Stimulated activated CD4-positive, alpha-beta T cell treated with anti-CD3 and anti-CD28 coated beads, Interleukin-2, amount 100 ng/mL, for 24 hours (primary cell): Measurements from ENCODE around the gene PDLIM1.

Experiments used
- DNase-seq, 2 donors: peaks; one replicate each; pipeline ENCODE4 v3.0.0-alpha.2; 2020

Gene PDLIM1

DNA sequence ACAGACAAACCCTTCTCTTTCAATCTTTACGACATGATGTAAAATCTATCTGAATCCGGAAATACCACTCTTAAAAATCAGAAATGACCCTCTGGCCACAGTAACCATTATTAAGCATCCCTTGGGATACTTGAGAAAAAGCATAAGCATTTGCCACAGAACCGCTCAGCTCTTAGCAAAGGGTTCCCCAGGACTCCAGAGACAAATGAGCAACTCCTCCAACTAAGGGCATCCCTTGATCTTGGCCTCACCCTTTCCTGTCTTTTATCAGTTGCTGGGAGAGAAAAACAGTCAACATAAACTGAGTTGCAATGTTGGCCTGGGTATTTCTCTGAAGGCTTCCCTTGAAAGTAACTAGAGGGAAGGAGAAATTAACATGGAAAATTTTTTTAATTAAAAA, 3.5 kb downstream of the PDLIM1 start:
- no peak for DNase-seq

DNA sequence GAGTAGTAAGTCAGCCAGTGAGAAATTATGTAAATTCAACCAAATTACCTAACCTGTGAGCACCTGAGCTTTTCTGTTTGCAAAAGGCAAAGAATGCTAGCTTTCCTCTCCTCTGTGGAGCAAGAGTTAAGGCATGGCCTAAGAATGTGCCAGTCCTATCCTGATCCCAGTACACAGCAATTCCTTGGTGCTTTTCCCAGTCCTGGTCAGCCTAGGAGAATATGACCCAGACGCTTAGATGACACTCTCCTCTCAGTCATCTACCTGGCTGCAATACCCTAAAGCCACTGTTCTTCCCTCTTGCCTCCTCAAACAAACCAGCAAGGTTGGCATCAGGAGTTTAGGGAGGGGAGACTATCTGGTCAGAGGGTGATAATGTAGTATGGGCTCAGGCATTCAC, 4.1 kb downstream of the PDLIM1 start:
- no peak for DNase-seq

DNA sequence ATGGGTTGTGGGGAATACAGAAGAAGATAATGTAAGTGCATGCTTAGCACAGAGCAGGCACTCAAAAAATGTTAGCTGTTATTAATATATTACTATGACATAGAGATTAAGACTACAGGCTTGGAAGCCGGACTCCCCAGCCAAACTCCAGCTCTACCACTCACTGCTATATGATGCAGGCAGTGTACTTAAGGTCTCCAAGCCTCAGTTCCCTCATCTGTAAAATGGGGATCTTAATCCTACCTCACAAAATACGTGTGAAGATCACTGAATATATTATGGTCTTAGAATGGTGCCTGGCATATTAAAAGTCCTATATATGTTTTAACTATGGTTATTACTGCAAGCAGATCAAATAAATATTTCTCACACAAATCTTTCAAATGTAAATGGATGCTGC, 5.2 kb downstream of the PDLIM1 start:
- DNase-seq: no peak

DNA sequence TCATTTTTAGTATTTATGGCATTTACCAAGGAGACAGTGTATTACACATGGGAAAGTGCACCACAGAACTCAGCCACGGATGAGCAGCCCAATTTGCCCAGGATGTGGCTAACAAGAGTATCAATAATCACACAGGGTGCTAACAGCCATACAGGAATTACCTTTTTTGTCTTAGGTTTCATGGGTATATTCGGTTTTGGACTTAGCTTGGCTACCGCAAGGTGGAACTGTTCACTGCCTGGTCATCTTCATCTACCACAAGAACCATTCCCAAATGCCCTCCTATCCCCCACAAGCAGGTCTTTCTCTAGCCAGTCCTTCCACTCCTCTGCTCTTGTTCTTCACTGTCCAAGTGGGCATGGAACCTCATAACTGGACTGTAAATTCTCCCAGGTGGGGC, 6.0 kb downstream of the PDLIM1 start:
- no peak for DNase-seq

DNA sequence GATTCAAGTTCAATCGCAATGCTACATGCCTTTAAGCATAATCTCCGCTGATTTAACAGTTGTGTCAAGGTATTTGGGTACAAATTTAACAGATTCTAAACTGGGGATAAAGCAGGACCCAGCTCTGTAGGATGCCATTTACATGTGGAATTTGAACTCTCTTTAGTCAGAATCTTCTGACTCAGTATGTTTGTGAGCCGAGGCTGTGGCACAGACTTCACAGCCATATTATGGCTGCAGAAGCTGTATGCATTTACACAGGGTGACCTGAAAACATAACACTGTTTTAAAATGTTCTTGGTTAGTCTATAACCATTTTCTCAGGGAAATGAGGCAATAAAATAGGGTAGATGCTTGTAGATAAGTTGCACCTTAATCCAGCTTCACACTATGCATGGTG, 8.7 kb downstream of the PDLIM1 start:
- no peak for DNase-seq

DNA sequence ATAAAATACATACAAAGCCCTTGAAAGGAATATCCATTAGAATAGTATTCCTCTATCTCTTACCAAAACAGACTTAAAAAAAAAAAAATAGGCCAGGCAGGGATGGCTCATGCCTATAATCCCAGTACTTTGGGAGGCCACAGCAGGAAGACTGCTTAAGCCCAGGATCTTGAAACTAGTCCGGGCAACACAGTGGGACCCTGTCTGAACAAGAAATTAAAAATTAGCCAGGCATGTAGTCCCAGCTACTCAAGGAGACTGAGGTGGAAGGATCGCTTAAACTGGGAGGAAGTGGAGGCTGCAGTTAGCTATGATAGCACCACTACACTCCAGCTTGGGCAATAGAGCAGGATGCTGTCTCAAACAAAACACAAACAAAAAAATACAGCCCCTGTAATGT, 9.6 kb downstream of the PDLIM1 start:
- no peak for DNase-seq

DNA sequence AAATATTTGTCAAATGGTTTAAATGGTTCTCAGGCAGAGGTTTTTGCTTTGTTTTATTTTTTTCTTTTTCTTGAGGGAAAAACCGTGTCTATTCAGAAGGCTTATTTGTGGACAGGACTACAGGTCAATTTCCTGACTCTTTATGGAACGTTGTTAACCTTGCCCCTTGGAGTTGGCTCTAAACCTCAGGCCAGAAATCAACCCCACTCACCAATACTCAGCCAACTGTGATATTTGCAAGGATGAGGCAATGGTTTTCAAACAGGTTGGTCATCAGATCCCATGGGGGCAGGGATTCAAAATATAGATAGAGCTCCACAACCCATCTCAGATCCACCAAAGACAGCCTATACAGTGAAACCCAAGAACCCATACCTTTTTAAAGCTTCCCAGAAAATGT, 10.2 kb downstream of the PDLIM1 start:
- DNase-seq: no peak

DNA sequence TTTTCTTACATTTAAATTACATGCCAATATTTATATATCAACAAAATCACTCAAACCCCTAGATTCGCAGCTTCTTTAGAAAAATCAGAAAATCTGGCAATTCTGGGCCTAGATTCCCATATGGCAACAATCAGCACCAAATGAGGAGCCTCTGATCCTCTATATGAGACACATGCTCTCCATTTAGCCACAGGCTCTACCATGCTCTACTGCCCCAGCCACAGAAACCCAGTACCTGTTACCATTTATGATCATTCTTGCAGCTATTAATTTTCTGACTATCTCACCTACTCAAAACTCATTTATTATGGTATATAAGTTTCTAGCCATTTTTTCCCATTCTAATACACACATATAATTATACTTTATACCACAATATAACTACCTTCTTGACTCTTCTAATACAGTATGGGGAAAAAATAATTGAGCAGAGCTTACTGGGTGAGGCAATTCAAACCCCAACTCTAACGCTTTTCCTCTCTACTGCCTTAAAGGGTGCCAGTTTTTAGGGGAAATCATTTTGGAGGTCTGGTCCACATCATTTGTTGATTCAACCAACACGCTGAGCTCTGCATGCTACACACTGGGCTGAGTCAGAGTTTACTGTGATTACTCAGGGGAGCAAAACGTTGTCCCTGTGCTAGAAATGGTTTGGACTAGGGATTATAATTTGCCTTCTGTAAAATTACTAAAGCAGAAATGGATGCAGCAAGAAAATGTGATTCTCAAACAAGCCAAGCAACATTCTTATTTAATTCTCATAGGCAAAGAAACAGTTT, 11.6 kb downstream of the PDLIM1 start:
- no peak for DNase-seq

DNA sequence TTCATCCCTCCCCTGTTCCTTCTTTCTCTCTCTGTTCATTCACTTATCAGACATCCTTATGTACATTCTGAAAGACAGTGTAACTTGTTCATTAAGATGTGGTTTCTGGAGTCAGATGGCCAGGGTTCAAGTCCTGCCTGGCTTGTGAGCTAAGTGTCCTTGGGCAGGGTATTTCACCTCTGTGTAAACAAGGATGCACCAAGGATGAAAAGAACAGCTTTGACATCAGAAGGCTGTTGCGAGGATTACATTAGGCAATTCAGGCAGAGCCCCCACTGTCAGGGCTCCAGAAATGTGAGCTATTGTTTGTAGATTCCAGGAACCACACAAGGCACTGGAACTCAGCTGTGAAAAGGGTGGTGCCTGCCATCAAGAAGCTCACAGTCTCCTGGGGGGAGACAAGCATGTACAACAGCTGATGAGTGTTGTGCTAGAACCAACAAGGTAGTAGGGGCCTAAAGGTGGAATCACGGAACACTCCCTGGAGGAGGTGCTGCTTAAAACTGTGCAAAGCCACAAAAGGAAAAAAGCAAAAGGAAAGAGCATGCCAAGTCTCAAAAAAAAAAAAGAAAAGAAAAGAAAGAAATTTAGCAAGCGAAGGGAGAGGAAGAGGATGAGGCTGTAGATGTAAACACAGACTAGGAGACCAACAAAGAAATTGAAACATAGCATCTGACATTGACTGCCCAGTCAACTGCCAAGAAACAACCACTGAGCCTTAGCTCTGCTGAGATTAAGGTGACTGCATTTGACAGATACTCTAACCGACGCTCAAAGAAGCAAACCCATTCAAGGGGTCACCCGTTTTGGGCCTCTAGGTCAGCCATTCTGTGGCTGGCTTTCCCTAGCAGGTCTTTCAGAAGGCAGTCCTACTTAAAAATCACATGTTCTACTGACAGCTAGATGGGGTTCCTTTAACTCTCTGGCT, 12.5 kb downstream of the PDLIM1 start:
- no peak for DNase-seq

DNA sequence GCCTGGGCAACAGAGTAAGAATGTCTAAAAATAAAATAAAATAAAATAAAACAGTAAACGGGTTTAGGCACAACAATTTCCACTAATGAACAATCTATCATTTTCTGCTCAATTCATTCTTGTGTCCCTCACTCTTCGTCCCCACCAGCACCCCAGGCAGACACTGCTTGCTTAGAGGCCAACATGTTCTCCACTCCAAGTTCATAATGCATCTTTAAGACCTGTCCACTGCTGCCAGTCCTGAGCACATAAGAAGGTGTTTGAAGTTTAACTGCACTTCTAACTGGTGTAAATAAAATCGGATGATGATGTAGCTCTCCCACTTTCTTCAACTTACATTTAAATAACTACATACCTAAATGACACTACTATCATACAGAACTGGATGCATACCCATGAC, 13.2 kb downstream of the PDLIM1 start:
- no peak for DNase-seq

DNA sequence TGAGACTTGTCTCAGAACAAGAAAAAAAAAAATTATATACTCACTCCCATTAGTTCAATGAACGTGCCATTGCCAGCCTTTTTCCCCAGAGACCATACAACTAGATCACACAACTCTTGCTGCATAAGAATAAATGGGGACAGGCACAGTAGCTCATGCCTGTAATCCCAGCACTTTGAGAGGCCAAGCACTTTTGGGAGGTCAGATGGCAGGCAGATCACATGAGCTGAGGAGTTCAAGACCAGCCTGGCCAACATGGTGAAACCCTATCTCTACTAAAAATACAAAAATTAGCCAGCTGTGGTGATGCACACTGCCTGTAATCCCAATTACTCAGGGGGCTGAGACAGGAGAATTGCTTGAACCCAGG, 13.6 kb downstream of the PDLIM1 start:
- no peak for DNase-seq

DNA sequence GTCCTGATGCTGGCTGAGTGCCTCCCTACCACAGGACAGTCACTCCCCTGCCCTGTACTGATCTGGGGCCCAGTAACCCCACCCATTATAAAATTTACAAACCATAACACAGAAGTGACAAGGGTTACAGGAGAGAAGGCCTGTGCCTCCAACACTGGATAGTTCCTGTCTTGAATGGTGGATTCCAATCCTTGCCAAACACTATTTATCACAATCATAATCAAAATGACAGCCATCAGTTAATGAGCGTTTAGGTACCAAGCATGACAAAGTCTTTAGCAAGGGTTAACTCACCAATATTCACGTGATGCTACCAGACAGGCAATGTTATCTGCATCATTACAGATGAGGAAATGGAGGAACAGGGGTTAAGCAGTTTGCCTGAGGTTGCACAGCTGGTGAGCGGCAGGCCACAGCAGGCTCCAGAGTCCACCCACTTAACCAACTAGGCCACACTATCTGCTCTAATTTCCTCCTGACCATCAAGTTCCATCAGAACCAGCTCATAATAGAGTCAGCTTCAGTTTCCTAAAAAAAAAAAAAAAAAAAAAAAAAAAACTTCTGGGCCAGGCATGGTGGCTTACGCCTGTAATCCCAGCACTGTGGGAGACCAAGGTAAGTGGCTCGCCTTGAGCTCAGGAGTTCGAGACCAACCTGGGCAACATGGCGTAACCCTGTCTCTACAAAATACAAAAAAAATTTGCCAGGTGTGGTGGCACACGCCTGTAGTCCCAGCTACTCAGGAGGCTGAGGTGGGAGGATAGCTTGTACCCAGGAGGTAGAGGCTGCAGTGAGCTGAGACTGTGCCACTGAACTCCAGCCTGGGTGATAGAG, 14.2 kb downstream of the PDLIM1 start:
- DNase-seq: no peak

DNA sequence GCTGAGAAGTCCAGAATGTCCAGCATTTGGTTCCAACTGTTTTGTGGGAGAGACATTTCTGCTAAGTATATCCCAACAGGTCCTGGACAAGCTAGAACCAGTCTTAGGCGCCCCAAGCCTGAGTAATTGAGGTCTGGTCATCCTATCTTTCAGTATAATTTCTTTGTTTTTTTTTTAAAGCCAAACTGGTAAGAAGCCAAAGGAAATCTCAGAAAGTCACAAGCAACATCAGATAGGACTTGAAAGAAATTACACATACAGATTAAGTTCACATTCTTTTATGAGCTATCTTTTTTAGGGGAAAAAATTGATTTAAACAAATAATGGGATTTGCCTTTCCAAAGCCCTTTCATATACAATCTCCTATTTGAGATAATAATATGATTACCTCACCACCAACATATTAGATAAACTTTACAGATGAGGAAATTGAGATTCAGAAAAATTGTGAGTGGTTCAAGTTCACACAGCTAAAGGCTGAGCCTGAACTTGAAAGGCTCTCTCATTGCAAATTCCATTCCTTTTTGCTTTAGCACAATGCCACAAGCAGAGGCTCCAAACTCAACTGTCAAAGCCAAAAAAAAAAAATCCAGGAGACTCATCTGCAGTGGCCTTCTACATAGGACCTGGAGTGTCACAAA, 15.0 kb downstream of the PDLIM1 start:
- no peak for DNase-seq

DNA sequence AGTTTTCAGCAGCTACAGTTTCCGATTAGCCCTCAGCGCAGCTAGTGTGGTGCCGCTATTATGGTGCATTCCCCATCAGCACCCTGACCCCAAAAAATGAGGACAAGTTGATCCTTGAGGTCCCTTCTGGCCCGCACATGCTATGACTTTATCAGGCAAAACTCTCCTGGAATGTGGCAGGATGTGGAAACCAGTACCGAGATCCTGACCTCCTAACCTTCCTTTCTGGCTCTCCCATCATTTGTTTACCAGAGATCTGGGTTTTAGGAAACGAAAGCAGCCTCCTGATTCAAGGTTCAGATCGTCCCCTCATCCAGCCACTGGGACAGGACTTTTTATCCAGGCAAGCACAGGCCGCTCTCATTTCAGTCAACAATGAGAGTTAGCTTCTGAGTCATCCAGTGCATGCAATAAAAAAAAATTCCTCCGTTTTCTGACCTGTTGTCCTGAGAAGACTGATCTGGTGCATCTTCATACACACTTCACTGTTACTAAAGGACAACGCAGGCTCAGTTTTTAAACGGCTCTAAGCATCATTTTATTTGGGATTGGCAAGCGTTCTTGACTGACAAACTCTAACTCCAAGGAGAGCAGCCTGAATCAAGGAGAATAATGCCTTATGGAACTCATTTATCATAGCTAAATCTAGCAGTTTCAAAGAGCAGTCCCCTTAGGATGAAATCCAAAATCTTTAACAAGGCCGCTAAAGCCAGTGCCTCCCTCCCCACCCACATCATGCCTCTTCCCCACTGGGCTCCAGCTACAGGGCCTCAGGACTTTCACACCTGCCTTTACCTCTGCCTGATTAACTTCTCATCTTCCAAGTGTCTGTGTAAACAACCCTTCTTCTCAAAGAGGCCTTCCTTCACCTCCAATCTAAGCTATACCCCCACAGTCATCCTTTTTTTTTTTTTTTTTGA, 17.1 kb downstream of the PDLIM1 start:
- no peak for DNase-seq

DNA sequence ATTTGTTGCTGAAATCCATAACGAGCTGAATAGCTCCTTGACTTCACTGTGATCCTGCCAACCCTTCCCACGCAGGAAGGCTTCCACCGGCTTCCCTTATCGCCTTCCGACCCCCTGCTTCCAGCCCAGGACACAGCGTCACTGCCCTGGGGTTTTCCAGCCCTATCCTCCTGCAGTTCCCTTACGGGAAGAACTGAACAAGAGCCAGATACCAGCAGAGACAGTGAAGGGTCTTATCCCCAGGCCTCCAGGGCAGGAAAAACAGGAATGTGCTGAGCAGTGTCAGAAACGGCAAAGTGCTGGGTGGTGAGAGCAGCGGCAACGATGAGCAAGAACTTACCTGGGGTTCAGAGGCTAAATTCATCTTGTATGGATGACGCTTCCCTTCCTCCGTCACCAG, 22.4 kb downstream of the PDLIM1 start:
- DNase-seq: no peak

DNA sequence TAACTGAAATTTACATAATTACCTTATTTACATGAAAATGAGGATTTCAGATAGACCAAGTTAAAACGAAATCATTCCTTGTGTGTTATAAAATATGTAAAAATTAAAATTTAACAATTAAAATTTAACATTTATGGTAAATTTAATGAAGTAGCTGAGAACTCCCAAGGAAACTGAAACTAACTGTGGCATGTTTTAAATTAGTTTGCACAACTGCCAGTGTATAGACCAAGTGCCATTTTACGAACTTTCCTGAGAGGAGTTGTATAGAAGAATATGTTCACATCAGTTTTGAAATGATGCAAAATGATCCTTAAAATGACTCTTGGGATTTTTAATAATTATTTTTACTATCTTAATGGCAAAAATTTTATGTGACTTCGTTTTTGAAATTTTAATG, 23.6 kb downstream of the PDLIM1 start:
- DNase-seq: no peak

DNA sequence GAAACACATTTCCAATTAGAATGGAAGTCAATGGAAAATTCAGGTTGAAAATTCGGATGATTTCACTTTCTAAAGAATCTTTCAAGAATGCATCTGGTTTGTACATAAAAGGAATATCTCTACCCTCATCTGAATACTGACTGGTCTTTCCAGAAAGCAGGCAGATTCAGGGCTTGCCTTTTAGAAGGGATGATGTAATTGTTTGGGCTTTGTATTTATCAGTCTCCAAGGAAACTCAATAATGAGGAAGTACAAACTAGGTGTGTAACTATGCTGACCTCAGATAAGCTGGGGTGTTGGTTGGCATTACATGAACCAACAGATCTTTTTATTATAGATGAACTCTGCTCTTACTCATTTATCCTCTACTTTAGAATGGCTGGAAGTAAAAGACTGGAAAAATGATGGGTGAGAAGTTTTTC, 24.1 kb downstream of the PDLIM1 start:
- DNase-seq: no peak

DNA sequence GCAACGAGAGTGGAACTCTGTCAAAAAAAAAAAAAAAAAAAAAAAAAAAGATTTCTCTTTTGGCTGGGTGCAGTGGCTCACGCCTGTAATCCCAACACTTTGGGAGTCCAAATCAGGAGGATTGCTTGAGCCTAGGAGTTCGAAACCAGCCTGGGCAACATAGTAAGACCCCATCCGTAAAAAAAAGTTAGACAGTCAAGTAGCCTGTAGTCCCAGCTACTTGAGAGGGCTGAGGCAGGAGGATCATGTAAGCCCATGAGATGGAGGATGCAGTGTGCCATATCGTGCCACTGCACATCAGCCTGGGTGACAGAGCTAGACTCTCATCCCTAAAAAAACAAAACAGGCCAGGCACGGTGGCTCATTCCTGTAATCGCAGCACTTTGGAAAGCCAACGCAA, 25.2 kb downstream of the PDLIM1 start:
- no peak for DNase-seq

DNA sequence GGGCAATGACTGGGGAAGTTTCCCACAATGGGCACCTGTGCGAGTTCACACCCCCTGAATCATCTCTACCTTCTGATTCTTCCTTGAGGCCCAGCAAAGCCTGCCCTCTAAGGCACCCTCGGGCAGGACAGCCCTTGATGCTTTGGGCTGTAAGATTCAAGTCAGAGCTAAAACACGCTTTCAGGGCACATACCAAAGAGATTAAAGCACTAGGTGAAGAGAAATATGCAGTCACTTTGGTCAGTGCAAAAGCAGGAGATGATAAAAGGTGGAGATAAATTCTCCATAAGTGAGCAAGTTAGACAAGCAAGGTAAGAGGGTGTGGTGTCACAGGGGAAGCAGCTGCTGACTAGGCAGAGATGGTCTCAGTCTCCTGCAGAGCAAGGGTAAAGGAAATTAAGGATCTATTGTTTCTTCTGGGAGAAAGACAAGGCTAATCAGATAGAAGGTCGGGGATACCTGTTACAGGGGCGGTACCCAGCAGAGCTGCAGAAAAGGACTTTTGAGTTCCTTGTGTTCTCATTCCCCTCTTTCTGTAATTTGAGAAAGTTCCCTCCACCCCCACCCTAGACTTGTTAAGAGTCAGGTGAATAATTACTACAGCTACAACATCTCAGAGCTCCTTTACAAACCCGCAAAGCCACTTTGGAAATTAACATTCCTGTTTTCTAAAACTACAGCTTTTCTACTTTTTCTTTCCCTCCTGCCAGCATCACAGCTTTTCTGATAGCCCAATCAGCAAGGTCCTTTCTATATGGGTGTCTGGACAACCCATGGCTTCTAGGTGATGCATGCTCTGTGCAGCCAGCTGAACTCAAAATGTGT, 26.4 kb downstream of the PDLIM1 start:
- no peak for DNase-seq

DNA sequence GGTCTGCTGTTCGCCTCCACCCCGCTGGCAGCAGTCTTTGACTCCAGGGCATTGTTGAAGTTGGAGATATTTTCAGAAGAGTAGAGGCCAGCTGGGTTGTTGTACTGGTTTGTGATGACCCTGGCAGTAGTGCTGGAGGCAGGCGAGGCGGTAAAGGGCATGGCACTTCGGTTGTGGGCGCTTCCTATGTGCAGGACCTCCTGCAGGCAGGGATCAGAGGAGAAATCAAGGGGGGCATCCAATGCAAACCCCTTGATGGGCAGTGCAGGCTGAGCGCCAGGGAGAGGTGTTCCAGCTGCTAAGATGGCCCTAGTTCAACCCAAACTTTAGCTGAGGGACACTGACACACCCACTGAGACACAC, 27.0 kb downstream of the PDLIM1 start:
- no peak for DNase-seq
